NT2/D1 (cell line): ENCODE results near the gene GNG13.

Experiments
- SUZ12 ChIP-seq: IDR thresholded peaks from 2 replicates; pipeline ENCODE4 v1.6.1; 2011; ENCODE audit not compliant: insufficient read length, insufficient read depth; ENCODE audit errors: extremely low read depth
- YY1 ChIP-seq: IDR thresholded peaks from 2 replicates; pipeline ENCODE4 v1.6.1; 2011; ENCODE audit not compliant: insufficient read length, insufficient read depth
- ZNF274 ChIP-seq: IDR thresholded peaks from 2 replicates; pipeline ENCODE4 v1.6.1; 2011; ENCODE audit warnings: mild to moderate bottlenecking, low read depth, low read length

- TF ChIP-seq YY1 (no peak), ZNF274 (no peak), SUZ12 (no peak)
Measured at GRCh38 chr16:793414-793813, 7.1 kb downstream of the GNG13 start.
